Omental fat pad (tissue), 4 donors: Measurements from ENCODE around the gene GULP1. TPM values are rescaled to one million over a fixed set of nuclear protein-coding genes. Genes with fewer than 3 reads are reported as not detected.

ENCODE experiments used
- ATAC-seq: fragments of 150-250 bp; one replicate; pipeline ENCODE4 v1.9.1; 2016; ENCODE audit warnings: mild to moderate bottlenecking, moderate library complexity; ENCODE audit not compliant: low FRiP score
- DNase-seq: peaks from one replicate; pipeline ENCODE4 v3.0.0-alpha.2; 2019; ENCODE audit warnings: low spot score
- total RNA-seq, 4 donors: library from RNA; depleted of rRNA; stranded (reverse); fragments of >200 nt; gene quantifications; one replicate each; pipeline ENCODE4 v1.1.0, GENCODE V29; 2016
- TF ChIP-seq, protein P1 (sequence below), 3 donors: fragments of 450-650 bp; IDR thresholded peaks; one replicate each; pipeline ENCODE4 v1.5.1; 2016 to 2017; ENCODE audit warnings: antibody characterized with exemption in 3 of 3, mild to moderate bottlenecking in 3 of 3, moderate library complexity in 2 of 3

Gene GULP1
- total RNA-seq, 4 donors from 2014 or later, result 14.1 to 31.5 (median 16.5) TPM

DNA sequence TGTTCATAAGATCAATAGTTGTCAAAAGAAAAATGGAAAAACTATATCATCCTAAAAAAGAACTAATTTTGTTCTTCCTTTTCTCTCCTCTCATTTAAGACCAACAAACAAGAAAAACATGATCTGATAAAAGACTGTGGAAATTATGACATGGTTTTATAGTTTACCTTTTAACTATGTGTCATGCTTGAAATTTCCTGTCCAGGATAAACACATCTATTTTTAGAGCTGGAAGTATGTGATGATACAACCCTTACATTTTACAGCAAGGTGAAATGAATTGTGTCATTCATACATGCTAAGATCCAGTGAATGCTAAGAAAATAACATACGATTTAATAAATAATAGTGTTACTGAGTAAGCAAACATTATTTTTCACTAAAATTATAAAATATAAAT is 89.9 kb downstream of the GULP1 start:
- ATAC-seq (no peak), DNase-seq (no peak)
- TF ChIP-seq, protein P1, sequence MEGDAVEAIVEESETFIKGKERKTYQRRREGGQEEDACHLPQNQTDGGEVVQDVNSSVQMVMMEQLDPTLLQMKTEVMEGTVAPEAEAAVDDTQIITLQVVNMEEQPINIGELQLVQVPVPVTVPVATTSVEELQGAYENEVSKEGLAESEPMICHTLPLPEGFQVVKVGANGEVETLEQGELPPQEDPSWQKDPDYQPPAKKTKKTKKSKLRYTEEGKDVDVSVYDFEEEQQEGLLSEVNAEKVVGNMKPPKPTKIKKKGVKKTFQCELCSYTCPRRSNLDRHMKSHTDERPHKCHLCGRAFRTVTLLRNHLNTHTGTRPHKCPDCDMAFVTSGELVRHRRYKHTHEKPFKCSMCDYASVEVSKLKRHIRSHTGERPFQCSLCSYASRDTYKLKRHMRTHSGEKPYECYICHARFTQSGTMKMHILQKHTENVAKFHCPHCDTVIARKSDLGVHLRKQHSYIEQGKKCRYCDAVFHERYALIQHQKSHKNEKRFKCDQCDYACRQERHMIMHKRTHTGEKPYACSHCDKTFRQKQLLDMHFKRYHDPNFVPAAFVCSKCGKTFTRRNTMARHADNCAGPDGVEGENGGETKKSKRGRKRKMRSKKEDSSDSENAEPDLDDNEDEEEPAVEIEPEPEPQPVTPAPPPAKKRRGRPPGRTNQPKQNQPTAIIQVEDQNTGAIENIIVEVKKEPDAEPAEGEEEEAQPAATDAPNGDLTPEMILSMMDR (IDR thresholded peaks at IDR 0.05), result no peak

DNA sequence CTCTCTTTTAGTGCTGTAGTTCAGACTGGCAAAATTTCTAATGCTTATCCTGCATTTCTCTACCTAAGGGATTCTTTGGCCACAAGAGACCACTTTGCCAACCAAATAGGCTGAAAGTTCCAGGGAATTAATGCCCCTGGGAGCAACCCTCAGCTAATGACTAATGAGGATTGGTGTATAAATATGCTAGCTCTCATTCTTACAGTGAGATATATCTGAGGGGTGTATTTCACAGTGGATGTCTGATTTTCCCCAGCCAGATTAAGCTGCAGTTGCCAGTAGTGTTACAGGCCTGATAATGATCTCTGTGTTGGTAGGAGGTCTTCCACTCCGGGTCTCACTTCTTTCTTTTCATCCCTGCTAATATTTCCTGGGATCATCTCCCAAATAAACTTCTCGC is 90.4 kb downstream of the GULP1 start:
- no peak for DNase-seq
- no peak for ATAC-seq
- TF ChIP-seq, protein P1 (IDR thresholded peaks at IDR 0.05), result no peak

DNA sequence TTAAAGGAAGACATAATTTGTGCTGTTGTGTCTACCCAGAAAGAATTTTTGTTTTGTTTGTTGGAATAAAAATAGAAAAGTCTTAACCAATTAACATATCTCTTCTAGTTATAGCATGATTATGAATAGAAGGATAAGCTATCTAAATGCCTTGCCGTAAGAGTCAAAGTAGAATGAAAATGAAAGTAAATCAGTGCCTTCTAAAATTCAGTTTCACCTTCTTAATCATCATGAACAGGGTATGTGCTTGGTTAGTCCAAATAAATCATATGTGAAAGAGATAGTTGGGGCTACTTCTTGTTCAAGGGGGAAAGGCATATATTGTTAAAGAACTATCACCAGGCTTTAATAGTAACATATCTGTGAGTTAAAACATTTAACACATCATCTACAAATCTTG is 91.5 kb downstream of the GULP1 start:
- ATAC-seq, result no peak
- TF ChIP-seq, protein P1 (IDR thresholded peaks at IDR 0.05), result no peak
- DNase-seq, result no peak

DNA sequence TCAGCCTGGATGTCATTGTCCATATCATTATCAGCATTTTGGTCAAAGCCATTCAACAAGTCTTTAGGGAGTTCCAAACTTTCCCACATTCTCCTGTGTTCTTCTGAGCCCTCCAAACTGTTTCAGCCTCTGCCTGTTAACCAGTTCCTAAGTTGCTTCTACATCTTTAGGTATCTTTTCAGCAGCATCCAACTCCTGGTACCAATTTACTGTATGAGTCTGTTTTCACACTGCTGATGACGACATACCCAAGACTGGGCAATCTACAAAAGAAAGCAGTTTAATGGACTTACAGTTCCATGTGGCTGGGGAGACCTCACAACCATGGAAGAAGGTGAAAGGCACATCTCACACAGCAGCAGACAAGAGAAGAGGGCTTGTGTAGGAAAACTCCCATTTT is 94.2 kb downstream of the GULP1 start:
- no peak for DNase-seq
- TF ChIP-seq, protein P1 (IDR thresholded peaks at IDR 0.05), result no peak
- no peak for ATAC-seq

DNA sequence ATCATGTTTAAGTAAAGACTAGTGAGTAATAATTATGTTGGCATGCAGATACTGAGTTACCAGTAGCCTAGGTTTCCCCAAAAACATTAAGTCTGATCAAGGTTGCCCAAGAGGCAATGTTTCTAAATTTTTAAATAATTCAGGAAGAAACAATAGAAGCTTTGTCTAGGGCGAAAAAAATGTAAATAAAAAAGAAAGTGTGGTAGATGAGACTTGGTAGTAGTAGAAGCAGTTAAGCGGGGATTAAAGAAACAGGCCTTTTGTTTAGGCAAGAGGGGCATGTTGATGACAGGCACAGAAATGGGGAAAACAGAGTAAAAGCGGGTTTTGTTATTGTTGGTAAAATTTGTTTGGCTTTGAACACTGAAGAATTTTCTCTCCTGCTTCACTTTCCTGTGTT is 97.2 kb downstream of the GULP1 start:
- ATAC-seq (no peak), DNase-seq (no peak)
- TF ChIP-seq, protein P1 (IDR thresholded peaks at IDR 0.05), result no peak

DNA sequence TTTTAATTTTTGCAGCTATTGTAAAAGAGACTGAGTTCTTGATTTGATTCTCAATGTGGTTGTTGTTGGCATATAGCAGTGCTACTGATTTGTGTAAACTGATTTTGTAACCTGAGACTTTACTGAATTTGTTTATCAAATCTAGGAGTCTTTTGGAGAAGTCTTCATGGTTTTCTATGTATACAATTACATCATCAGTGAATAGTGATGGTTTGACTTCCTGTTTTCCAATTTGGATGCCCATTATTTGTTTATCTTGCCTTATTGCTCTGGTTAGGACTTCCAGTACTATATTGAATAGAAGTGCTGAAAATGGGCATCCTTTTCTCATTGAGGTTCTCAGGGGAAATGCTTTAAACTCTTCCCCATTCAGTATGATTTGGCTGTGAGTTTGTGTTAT is 99.7 kb downstream of the GULP1 start:
- ATAC-seq (no peak), DNase-seq (no peak)
- TF ChIP-seq, protein P1 (IDR thresholded peaks at IDR 0.05), result no peak

DNA sequence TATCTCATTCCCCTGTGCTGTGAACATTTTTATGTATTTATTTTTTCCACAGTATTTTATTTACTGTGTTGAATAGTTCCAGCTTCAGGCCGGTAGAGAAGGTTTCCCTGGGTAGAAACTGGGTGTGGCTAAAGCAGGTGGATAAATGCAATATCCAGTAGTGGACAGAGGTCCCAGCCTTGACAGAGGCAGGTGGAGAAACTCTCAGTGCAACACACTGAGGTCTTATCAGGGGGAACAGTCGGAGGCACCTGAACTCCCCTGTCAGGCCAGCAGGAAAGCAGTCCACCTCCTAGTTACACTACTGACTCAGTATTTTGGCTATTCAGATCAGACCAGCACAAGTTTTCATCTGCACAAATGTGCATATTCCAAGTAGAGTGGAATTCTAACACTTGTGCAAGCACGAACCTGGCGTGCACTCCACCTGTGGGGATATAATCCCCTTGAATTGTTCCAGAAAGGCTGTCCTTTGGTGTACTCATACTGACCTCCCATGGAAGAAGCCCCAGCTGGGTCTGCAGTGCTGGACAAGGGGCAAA is 103.3 kb downstream of the GULP1 start:
- TF ChIP-seq, protein P1 (IDR thresholded peaks at IDR 0.05), result no peak
- DNase-seq, result no peak
- ATAC-seq, result no peak
